ENCODE data around the gene MALAT1. TPM values are rescaled to one million over a fixed set of nuclear protein-coding genes. Genes with fewer than 3 reads are reported as not detected.

MALAT1 gene
- total and polyA plus RNA-seq, 10 of the 15 experiments (the other 5 are each of a cell fraction or from before 2014, with no cell fraction given) = 448 to 8,160 (median 2,019) TPM

DNA sequence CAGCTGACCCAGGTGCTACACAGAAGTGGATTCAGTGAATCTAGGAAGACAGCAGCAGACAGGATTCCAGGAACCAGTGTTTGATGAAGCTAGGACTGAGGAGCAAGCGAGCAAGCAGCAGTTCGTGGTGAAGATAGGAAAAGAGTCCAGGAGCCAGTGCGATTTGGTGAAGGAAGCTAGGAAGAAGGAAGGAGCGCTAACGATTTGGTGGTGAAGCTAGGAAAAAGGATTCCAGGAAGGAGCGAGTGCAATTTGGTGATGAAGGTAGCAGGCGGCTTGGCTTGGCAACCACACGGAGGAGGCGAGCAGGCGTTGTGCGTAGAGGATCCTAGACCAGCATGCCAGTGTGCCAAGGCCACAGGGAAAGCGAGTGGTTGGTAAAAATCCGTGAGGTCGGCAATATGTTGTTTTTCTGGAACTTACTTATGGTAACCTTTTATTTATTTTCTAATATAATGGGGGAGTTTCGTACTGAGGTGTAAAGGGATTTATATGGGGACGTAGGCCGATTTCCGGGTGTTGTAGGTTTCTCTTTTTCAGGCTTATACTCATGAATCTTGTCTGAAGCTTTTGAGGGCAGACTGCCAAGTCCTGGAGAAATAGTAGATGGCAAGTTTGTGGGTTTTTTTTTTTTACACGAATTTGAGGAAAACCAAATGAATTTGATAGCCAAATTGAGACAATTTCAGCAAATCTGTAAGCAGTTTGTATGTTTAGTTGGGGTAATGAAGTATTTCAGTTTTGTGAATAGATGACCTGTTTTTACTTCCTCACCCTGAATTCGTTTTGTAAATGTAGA, 1.7 kb downstream of the MALAT1 start (continued):
- TF ChIP-seq SRF (IDR thresholded peaks at IDR 0.05; ENCODE audit: low read depth in 2 of 2, low read length in 2 of 2) (no peak), KAT2A (conservative IDR thresholded peaks at IDR 0.05; ENCODE audit: control insufficient read depth, low read depth, low read length) (no peak), CREM (IDR thresholded peaks at IDR 0.05; ENCODE audit: low read depth) (peak; percentile 22; the same call in 1 of the 2 replicates), DPF2 (IDR thresholded peaks at IDR 0.05) (no peak), NR2C2 (IDR thresholded peaks at IDR 0.05; ENCODE audit: borderline replicate concordance, control insufficient read depth, insufficient read length, low read depth) (no peak), LARP7 (IDR thresholded peaks at IDR 0.05) (peak; percentile 99), POU2F2 (IDR thresholded peaks at IDR 0.05; ENCODE audit: borderline replicate concordance, low read depth, low read length) (peak; percentile 81), SUZ12 (IDR thresholded peaks at IDR 0.05; ENCODE audit: unreplicated experiment) (no peak), ETV6 (conservative IDR thresholded peaks at IDR 0.05 in 1 of 2, IDR thresholded peaks at IDR 0.05 in 1 of 2; ENCODE audit: borderline replicate concordance in 1 of 2, low read depth in 1 of 2) (0 out of 4 replicates have a peak, but pooled peaks of 1 of the 2 experiments have one; percentile 20), YBX1 (IDR thresholded peaks at IDR 0.05) (0 out of 2 replicates have a peak, but pooled peaks have one; percentile 23), ATF7 (IDR thresholded peaks at IDR 0.05; ENCODE audit: low read depth) (no peak), SPI1 (IDR thresholded peaks at IDR 0.05; ENCODE audit: borderline replicate concordance, insufficient read depth, low read depth, low read length) (no peak)
- TF ChIP-seq, protein P1, sequence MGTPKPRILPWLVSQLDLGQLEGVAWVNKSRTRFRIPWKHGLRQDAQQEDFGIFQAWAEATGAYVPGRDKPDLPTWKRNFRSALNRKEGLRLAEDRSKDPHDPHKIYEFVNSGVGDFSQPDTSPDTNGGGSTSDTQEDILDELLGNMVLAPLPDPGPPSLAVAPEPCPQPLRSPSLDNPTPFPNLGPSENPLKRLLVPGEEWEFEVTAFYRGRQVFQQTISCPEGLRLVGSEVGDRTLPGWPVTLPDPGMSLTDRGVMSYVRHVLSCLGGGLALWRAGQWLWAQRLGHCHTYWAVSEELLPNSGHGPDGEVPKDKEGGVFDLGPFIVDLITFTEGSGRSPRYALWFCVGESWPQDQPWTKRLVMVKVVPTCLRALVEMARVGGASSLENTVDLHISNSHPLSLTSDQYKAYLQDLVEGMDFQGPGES (IDR thresholded peaks at IDR 0.05) = no peak
- TF ChIP-seq, protein P2, sequence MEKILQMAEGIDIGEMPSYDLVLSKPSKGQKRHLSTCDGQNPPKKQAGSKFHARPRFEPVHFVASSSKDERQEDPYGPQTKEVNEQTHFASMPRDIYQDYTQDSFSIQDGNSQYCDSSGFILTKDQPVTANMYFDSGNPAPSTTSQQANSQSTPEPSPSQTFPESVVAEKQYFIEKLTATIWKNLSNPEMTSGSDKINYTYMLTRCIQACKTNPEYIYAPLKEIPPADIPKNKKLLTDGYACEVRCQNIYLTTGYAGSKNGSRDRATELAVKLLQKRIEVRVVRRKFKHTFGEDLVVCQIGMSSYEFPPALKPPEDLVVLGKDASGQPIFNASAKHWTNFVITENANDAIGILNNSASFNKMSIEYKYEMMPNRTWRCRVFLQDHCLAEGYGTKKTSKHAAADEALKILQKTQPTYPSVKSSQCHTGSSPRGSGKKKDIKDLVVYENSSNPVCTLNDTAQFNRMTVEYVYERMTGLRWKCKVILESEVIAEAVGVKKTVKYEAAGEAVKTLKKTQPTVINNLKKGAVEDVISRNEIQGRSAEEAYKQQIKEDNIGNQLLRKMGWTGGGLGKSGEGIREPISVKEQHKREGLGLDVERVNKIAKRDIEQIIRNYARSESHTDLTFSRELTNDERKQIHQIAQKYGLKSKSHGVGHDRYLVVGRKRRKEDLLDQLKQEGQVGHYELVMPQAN (conservative IDR thresholded peaks at IDR 0.05) = no peak
- TF ChIP-seq, protein P3, sequence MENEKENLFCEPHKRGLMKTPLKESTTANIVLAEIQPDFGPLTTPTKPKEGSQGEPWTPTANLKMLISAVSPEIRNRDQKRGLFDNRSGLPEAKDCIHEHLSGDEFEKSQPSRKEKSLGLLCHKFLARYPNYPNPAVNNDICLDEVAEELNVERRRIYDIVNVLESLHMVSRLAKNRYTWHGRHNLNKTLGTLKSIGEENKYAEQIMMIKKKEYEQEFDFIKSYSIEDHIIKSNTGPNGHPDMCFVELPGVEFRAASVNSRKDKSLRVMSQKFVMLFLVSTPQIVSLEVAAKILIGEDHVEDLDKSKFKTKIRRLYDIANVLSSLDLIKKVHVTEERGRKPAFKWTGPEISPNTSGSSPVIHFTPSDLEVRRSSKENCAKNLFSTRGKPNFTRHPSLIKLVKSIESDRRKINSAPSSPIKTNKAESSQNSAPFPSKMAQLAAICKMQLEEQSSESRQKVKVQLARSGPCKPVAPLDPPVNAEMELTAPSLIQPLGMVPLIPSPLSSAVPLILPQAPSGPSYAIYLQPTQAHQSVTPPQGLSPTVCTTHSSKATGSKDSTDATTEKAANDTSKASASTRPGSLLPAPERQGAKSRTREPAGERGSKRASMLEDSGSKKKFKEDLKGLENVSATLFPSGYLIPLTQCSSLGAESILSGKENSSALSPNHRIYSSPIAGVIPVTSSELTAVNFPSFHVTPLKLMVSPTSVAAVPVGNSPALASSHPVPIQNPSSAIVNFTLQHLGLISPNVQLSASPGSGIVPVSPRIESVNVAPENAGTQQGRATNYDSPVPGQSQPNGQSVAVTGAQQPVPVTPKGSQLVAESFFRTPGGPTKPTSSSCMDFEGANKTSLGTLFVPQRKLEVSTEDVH (IDR thresholded peaks at IDR 0.05; ENCODE audit: low read depth, partially characterized antibody) = no peak
- TF ChIP-seq, protein P4, sequence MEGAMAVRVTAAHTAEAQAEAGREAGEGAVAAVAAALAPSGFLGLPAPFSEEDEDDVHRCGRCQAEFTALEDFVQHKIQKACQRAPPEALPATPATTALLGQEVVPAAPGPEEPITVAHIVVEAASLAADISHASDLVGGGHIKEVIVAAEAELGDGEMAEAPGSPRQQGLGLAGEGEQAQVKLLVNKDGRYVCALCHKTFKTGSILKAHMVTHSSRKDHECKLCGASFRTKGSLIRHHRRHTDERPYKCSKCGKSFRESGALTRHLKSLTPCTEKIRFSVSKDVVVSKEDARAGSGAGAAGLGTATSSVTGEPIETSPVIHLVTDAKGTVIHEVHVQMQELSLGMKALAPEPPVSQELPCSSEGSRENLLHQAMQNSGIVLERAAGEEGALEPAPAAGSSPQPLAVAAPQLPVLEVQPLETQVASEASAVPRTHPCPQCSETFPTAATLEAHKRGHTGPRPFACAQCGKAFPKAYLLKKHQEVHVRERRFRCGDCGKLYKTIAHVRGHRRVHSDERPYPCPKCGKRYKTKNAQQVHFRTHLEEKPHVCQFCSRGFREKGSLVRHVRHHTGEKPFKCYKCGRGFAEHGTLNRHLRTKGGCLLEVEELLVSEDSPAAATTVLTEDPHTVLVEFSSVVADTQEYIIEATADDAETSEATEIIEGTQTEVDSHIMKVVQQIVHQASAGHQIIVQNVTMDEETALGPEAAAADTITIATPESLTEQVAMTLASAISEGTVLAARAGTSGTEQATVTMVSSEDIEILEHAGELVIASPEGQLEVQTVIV (IDR thresholded peaks at IDR 0.05; ENCODE audit: borderline replicate concordance, partially characterized antibody) = no peak
- TF ChIP-seq, protein P5, sequence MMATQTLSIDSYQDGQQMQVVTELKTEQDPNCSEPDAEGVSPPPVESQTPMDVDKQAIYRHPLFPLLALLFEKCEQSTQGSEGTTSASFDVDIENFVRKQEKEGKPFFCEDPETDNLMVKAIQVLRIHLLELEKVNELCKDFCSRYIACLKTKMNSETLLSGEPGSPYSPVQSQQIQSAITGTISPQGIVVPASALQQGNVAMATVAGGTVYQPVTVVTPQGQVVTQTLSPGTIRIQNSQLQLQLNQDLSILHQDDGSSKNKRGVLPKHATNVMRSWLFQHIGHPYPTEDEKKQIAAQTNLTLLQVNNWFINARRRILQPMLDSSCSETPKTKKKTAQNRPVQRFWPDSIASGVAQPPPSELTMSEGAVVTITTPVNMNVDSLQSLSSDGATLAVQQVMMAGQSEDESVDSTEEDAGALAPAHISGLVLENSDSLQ (IDR thresholded peaks at IDR 0.05) = peak; percentile 9; the same call in 1 of the 2 replicates

All from GM12878 (cell line).